Measurements from ENCODE around the gene DNAJB1.
"Not testable (repeated sequence)": the region's sequence is repeated elsewhere in the genome, so short reads cannot be mapped to it uniquely, and the experiment has no call there.

The DNAJB1 gene

GRCh38 chr19:14519245-14519859 lies 1.2 kb upstream of the DNAJB1 start:
- DNase-seq, result no peak

- no peak for DNase-seq
These were observed 754 bp downstream of the DNAJB1 start for GRCh38 chr19:14517446-14517839.

- DNase-seq, result no peak
These were observed 1.3 kb downstream of the DNAJB1 start for GRCh38 chr19:14516746-14517438.

GRCh38 chr19:14516048-14516534 lies 2.1 kb downstream of the DNAJB1 start:
- DNase-seq, result no peak

GRCh38 chr19:14515501-14516047 lies 2.6 kb downstream of the DNAJB1 start:
- DNase-seq, result no peak

- no peak for DNase-seq
These were observed 3.9 kb downstream of the DNAJB1 start for GRCh38 chr19:14514215-14514863.

- no peak for DNase-seq
These were observed 5.7 kb downstream of the DNAJB1 start for GRCh38 chr19:14512406-14512961.

GRCh38 chr19:14511229-14511593 lies 7.0 kb downstream of the DNAJB1 start:
- DNase-seq, result no peak

- no peak for DNase-seq
These were observed 7.6 kb downstream of the DNAJB1 start for GRCh38 chr19:14510311-14511228.

GRCh38 chr19:14507704-14508542 lies 10.3 kb downstream of the DNAJB1 start:
- DNase-seq, result no peak

GRCh38 chr19:14505488-14506239 lies 12.5 kb downstream of the DNAJB1 start:
- DNase-seq, result no peak

- DNase-seq, result not testable (repeated sequence)
These were observed 13.6 kb downstream of the DNAJB1 start for GRCh38 chr19:14504575-14504974.

GRCh38 chr19:14503285-14503684 lies 14.9 kb downstream of the DNAJB1 start:
- no peak for DNase-seq

GRCh38 chr19:14502334-14503092 lies 15.7 kb downstream of the DNAJB1 start:
- DNase-seq, result no peak

GRCh38 chr19:14497228-14497921 lies 20.8 kb downstream of the DNAJB1 start:
- no peak for DNase-seq

- DNase-seq, result no peak
These were observed 21.4 kb downstream of the DNAJB1 start for GRCh38 chr19:14496834-14497227.

- DNase-seq, result peak; percentile 85
These were observed 22.0 kb downstream of the DNAJB1 start, which contains the start of gene GIPC1 for GRCh38 chr19:14496029-14496833. Gene GIPC1, minus strand, starts transcription at chr19:14496127. Its CDS starts 13,151 bp downstream, at chr19:14482976.

- no peak for DNase-seq
These were observed 22.5 kb downstream of the DNAJB1 start for GRCh38 chr19:14495672-14496028.

Data from NCI-H526 treated with DMSO at 0.1 percent for 48 hours (cell line).